NCI-H345 (cell line): ENCODE measurements around the gene RYR3.
A peak's percentile ranks its signal among the peaks of the same experiment; 100 is the strongest.

ENCODE experiments used
- DNase-seq: peaks from one replicate; lab custom pipeline; 2025; lab: John Stamatoyannopoulos, UW

RYR3 gene

DNA sequence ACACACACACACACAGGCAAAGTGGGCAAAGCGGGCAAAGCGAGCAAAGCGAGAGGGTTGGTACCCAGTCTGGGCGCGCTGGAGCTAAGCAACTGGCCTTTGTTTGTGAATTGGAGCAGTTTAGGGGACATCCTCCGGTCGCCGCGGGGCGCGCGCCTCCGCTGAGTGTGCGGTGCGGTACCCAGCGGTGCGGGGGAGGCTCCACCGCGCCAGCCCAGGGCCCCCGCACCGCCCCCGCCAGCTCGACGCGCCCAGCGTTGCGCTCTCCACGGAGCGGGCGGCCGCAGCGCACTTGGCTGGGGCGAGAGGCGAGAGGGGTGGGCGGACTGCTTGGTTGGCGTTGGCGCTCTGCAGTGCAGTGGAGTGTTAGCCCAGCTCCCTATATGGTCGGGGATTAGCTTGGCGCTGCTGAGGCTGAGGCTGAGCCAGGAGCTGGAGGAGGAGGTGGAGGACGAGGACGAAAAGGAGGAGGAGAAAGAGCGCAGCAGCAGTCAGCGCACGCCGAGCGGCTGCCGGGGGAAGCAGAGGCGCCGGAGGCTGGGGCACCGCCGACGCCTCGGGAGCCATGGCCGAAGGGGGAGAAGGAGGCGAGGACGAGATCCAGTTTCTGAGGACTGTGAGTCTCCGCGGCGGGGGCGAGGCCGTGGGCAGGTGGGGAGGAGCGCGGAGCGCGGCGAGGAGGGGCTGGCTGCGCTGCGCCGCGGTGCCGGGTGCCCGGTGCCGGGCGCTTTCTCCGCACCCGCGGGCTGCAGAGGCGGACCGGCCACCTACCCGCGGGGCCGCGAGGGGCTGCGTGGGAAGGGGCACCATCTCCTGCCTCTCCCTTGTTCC lies at the start of gene RYR3:
Gene RYR3, plus strand, starts transcription at position 487 of the 831 bp plus-strand sequence. Its CDS starts 79 bp downstream, at position 566.
- DNase-seq = peak; percentile 30

DNA sequence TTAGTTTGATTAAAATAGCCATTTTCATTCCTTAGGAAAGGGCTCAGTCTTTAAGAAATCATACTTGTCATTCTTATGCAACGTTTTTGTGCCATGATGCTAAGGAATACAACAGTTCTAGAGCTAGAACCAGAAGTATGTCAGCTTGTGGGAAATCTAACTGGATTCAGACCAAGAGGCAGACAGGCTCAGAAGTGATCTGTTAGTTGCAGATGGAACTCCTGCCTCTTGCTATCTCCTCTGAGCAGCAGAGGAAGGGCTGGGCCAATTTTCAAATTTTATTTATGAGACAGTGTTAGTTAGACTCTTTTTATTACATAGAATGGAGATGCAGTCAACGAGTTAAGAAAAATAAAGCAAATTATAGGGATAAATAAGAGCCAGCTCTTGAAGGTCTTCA lies 48.5 kb upstream of the RYR3 start:
- DNase-seq = no peak

DNA sequence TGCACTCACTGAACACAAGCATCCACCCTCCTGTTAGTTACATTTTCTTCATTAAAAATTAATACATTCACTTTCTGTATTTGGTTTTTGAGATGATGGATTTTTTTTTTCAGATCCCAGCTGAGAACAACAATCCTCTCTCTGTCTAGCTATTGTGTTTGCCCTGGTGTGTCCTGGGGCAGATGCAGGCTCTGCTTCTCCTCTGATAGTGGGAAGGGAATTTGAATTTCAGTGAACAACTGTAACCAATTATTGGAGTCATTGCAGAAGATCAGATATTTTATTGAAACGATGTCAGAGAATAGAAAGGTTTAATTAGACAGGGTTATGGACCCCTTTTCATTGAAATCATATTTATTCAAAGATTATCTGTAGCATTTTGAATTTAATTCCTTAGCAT lies 33.1 kb upstream of the RYR3 start:
- no peak for DNase-seq

DNA sequence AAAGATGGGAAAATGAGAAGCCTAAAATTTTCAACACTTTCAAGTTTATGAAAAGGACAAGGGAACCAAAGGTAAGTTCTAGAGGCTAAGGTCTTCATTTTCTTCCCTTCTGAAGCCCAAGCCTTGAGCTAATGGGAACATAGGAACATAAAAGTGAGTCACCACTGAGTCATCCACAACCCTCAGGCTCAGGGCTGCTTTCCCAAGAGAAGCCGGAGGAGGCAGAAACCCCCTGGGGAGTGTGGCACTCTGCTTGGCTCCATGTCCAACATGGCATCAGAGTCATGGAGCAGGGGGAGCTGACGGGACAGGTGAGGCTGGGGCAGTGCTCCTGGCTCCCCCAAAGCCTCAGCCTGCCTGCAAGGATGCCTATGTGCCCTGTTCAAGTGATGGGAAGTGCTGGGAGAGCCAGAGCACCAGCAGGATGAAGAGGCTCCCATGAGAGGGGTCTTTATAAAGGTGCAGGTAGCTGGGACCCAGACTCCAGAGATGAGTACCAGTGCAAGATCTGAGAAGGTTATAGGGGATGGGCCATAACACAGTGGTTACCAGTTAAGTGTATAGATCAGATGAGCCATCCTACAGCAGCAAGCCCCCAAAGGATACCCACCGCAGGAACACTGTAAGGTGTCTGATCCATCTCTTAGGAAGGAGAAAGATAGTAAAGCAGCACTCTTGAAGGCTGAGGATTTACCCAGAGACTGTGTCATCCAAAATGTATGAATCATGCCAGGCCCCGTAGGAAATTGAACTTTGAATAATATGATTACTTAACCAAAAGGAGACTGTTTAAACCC lies 31.8 kb upstream of the RYR3 start:
- DNase-seq = no peak

DNA sequence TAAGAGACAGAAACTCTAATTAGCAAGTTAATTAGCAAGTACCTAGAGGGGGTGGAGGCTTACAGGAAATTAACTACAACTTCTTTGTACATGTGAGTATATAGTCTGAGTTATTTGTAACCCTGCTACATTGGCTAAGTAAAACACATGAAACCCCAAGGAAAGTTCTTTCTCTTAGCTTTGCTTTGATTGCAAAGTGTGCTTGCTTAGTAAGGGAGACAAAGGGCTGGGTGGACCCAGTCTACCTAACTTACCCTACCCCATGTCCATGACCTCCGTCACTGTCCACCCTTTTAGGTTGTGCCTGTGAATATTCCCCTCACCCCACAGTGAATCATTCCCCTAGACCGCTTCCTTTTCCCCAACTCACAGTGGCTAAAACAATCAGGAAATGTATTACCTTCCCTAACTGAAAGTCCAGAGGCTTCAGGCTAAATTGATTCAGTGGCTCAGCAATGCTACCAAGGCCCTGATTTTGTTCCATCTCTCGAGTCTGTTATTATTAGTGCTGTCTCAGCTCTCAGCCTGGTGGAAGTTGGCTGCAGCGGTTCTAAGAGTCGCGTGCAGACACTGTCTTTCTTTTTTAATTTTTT lies 31.1 kb upstream of the RYR3 start:
- DNase-seq = no peak

DNA sequence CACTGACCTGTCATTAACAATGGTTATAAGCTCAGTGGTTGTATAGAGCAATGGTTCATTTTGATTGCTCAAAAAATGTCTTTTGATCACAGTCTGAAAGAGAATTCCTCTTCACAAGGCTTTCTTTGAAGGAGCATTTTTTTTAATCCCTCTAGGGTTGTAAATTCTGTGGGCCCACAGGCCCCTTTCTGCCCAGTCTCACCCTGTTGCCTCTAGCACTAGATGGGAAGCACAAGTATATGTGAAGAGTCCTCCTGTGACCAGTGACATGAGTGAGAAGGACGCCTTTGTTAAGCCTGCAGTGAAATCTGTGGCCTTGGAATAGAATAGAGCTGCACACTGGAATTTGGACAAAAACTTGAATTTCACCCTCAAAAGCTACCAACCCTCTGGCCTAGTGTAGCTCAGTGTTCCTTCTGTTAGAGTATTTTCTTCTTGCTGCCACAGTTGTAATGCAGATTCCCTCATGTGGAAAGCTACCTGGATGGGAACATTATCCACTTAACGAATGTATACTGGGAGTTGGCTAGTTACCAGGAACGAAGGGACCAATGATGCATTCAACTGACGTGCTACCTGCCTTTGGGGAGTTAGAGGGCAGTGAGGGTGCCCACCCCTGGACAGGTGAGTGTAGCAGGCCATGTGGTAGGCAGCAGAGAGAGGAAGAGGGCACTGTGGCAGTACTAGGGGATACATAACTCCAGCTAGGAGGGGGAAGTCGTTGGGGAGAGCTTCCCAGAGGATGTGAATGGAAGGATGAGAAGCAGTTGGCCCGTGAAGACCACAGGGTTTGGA lies 28.3 kb upstream of the RYR3 start:
- no peak for DNase-seq

DNA sequence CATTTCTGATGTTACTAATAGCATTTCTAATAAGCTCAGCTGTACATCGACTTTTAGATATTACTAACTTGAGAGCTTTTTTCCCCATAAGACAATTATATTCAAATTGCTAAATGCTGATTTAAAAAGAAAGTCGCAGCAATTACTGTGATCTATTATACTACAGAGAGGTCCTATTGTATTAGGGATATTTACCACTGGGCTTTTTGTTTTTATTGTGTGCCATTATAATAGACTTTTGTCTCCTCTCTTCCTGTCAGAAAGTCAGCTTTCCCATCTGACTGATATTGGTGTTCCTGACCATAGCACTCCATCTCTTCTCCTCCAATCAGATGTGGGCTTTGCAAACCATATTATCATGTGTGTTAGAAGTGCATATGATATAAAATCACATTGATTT lies 27.2 kb upstream of the RYR3 start:
- no peak for DNase-seq

DNA sequence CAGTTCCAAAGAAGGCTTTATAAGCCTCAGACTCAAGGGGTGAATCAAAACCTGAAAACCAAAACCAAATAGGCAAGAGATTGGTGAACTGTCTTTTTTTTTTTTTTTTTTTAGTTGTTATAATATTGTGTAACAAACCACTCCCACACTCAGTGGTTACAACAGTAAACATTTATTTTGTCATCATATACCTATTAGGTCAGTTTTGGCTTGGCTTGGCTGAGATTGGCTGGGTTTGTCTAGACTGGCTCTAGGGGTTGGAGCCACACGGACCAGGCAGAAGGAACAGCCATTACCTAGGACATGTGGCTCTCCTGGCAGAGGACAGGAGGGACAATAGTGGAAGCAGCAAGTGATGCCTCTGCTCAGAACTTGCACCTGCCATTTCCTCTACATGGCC lies 26.4 kb upstream of the RYR3 start:
- DNase-seq = no peak

DNA sequence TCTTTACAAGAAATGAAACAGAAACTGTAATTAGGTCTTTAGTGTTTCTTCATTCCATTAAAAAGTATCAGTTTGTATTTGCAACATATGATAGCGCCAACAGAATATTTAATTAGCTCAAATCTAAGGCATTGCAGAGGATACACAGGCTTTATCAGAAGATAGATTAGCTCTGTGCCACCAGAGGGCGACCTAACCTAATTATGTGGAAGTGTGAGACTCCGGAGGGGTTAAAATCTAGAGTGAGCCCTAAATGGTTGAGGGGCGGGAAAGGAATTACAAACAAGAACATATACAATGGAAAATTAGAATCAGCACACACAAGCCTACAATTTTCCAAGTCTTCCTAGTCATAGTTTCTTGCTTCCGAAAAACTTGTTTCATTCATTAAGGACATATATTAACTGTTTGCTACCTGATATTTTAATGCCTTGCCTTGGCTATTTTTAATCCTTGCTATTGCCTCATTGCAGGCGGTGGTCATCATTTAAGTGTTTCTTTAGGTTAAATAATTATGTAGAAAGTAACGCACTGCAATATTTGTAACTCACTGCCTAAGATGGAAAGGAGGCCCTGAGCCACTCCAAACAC lies 18.0 kb upstream of the RYR3 start:
- DNase-seq = peak; percentile 50

DNA sequence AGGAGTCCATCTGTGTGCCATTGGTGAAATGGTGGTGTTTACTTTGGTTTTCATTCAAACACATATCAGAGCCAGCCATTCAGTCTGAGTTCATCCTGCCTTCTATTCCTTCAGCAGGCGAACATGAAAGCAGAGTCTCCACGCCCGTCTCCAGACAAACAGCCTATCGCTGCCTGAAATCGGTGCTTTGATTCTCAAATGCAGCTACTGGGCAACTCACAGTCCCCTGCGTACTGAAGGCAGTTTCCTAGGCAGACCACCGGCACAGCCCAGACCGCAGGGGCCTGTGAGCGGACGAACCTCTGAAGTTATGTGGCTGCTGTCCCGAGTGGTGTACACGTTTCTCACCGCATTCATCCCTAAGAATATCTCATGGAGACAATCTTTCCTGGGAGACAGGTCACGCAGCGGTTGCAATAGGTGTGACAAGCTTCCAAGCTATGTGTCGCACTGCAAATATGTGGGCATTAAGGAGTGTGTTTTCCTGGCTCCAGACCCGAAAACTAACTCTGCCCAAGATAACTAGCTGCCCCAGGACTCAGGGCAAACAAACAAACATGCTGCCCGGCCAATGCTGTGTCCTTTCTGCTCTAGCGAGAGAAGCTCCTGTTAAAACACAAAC lies 16.9 kb upstream of the RYR3 start:
- DNase-seq = no peak

DNA sequence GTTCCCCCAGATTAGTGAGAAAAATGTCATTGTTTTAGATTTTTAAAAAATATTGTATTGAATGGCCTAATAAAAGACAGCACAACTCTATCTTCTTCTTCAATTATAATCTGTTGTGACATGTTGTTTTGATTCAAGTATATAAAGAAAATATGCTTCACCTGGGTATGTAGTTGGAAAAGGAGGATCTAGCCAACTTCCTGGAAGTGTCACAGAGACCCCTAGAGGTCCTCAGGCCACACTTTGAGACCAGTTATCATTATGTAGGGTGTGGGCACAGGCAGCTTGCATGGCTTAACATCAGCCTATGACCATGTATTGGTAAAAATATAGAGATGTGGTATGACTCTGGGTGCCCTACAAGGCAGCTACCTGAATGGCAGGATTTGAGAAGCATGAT lies 14.7 kb upstream of the RYR3 start:
- no peak for DNase-seq

DNA sequence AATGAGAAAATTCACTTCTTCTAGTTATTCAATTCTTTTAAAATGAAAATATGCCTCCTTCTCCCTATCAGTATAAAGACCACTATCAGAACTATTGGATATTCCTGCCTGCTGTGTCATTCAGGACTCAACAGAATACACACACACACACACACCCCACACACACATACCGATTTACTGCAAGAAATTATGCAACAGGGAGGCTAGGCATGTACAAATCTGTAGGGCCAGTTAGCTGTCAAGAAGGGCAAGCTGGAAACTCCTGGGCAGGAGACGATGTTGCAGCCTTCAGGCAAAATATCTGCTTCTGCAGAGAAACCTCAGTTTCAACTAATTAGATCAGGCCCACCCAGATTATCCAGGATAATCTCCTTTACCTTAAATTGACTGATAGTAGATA lies 13.9 kb upstream of the RYR3 start:
- no peak for DNase-seq

DNA sequence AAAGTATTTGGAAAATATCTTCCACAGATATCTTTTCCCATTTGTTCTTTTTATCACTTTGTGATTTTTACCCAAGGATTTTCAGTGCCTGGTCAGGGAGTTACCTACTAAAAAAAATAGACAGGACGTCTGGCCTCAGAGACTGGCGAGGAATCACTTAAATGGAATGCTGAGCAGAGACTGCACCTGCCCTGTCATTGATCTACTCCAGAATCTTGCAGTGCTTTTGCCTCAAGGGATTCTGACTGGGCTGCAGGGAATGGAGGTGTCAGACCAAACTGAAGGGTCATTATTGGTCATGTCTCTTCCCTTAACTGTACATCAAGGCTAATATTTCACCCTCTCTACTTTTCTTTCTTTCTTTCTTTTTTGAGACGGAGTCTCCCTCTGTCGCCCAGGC lies 12.1 kb upstream of the RYR3 start:
- DNase-seq = no peak

DNA sequence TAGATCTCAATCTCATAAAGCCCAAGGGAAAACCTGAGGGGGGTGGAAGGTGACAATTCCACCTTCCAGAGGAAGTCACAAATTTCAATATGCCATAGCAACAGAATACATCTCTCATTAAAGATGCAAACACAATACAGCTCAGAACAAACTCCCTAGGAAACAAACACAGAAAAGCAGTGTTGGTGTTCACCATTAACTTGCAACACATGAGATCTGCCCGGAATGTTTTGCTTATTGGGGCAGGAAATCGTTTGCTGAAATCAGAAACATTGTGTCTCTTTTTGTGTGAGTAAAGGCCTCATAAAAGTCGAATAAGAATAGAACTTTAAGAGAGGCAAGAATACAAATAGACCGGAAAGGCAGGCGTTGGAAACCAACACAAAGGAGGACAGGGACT lies 5.8 kb upstream of the RYR3 start:
- no peak for DNase-seq

DNA sequence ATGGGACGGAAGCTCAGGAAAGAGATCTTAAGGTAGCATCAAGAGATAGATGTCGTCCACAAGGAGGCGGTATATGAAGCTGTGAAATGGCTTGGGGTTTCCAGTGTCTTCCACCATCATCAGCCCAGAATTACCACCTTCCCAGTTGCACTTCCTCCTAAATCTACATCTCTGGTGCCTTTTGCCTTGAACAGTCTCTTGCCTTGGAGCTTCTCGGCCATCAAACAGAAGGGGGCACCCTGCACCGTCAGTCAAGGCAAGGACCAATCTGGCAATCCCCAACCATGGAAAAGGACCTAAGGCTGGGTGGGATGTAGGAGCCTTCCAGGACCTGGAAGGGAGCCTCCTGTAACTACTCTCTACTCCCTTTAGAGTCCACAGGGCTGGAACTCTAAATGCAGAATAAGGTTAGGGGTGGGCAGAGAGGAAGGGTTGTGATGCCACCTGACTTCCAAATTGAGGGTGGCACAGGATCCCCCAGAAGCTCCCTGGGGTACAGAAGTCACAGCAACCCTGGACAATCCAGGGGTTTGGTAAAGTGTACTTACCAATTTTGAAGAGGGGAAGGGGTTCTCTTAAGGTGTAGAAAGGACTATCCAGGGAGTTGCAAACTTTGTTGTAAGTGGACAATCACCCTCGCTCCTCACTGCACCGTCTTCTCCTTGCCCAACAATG lies 1.0 kb upstream of the RYR3 start:
- DNase-seq = peak; percentile 37

DNA sequence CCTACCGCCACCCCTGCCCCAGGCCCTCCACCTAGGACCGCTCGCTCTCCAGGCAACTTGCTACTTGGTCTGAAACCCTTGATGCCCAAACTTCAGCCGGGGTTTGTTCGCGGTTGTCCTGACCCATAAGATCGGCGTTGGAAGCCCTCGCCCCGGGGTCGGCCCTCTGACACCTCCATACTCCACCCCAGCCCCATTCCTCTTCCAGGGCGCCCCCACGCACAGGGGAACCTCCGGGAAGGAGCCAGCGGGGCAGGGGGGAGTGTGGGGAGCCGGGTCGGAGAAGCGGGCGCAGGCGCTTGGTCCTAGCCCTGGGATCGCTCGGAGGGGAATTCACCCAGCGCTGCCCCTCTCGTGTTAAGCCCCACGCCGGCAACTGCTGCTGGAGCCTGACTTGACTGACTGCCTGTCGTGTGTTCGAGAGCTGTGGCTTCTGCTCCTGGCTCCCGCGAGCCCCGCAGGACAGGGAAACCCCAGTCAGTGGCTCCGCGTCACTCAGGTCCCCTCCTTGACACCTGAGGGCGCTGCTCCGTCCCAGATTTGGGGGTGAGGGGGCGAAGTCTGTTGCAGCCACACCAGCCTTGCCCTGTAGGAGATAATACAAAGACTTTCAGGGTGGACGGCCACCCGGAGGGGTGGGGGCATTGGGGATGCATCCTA lies 675 bp downstream of the RYR3 start:
- no peak for DNase-seq

DNA sequence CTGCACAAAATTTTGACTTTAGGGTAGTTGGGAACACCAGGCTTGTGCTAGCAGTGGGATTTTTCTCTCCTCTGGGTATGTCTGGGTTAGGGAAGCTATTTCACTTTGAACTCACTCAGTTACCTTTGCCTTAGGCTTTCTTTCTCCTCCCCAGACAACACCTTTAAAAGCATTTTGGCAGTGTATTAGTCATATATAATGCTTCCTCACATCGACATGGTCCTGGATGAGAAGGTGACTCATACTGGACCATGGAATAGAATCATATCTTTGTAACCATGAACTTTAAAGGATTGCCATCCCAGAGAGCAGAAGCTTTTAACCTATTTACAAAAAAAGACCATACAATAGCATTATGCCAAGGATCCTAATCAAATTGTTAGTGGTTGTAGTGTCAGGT lies 2.7 kb downstream of the RYR3 start:
- DNase-seq = no peak

DNA sequence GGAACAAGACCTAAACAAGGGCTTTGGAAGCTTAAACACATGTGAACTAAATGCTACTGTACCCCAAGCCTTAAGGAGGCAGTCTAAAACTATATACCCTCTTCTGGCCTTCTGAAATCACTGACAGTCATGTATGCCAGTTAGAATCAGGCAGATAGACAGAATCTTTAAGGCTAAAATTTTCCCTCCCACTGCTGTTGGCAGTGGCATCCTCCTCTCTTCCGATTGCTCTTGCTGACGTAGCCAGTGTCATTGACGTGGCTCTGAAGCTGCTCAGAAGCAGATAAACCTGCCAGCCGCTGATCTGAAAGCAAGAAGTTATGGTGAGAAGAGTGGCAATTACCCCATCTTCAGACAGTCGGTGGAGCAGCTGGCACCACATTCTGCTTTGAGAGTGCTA lies 3.3 kb downstream of the RYR3 start:
- DNase-seq = no peak

DNA sequence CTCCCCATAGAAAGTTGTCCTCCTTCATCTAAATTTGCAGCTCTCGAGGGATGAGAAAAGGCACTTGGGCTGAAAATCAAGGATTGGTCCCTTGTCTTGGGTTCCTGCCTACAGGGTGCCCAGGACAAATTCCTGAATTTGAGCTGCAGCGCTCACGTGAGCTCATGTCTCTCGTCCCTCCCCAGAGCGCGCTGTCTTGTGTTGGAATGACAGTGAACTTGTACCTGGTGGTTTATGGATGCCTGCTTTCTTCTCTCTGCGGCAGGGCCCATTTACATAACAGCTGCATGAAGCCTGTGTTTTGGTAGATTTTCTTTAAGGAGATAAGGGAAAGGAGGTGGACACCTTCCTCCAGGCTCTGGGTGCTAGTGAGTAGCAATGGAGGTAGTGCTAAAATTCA lies 4.3 kb downstream of the RYR3 start:
- DNase-seq = no peak

DNA sequence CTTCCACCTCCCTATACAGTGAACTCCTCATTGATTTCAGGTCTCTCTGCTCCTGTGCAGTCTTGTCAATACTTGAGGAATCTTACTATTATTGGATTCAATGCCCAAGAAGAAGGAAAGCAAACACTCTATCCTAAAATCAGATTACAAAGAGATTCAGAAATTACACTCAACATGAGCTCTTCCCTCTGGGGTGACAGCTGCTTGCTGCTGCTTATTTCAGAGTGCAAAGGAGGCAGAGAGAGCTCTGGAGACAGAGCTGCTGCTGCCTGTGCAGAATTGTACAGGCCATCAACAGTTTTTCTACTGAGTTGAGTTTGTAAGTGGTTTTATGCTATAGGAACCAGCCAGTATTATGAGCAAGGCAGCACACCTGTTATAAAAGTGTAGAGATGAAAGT lies 7.1 kb downstream of the RYR3 start:
- DNase-seq = no peak
